Measurements from ENCODE around the gene RALGDS.

RALGDS gene

DNA sequence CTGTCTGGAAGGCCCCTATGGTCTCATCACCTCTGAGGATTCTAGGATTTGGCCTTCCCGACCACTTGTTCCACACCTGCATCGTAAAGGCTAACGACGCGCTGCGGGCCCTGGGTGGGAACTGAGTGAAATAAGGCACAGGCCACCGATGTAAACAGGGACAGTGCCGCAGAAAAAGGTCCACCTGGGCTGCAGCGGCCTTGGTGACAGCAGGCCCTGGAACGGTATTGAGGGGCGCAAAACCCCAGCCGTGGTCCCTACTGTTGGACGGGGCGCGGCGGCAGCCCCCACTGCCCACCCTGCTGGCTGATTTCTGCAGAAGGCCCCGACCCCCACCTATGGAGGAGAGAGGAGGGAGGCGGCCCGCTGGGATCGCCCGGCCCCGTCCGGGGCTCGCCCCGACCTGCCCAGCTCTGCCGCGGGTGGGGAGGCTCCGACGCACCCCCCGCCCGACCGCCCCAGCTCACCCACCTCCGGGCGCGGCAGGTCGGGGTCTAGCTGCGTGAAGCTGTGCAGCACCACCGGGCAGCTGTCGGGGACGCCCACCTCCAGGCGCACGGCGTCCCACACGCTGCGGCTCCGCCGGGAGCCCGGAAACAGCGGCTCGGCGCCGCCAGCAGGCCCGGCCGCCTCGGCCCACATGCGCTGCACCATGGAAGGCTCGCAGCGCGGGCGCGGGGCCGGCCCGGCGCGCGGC, 391 bp downstream of the RALGDS start (continued):
- TF ChIP-seq, protein P1, sequence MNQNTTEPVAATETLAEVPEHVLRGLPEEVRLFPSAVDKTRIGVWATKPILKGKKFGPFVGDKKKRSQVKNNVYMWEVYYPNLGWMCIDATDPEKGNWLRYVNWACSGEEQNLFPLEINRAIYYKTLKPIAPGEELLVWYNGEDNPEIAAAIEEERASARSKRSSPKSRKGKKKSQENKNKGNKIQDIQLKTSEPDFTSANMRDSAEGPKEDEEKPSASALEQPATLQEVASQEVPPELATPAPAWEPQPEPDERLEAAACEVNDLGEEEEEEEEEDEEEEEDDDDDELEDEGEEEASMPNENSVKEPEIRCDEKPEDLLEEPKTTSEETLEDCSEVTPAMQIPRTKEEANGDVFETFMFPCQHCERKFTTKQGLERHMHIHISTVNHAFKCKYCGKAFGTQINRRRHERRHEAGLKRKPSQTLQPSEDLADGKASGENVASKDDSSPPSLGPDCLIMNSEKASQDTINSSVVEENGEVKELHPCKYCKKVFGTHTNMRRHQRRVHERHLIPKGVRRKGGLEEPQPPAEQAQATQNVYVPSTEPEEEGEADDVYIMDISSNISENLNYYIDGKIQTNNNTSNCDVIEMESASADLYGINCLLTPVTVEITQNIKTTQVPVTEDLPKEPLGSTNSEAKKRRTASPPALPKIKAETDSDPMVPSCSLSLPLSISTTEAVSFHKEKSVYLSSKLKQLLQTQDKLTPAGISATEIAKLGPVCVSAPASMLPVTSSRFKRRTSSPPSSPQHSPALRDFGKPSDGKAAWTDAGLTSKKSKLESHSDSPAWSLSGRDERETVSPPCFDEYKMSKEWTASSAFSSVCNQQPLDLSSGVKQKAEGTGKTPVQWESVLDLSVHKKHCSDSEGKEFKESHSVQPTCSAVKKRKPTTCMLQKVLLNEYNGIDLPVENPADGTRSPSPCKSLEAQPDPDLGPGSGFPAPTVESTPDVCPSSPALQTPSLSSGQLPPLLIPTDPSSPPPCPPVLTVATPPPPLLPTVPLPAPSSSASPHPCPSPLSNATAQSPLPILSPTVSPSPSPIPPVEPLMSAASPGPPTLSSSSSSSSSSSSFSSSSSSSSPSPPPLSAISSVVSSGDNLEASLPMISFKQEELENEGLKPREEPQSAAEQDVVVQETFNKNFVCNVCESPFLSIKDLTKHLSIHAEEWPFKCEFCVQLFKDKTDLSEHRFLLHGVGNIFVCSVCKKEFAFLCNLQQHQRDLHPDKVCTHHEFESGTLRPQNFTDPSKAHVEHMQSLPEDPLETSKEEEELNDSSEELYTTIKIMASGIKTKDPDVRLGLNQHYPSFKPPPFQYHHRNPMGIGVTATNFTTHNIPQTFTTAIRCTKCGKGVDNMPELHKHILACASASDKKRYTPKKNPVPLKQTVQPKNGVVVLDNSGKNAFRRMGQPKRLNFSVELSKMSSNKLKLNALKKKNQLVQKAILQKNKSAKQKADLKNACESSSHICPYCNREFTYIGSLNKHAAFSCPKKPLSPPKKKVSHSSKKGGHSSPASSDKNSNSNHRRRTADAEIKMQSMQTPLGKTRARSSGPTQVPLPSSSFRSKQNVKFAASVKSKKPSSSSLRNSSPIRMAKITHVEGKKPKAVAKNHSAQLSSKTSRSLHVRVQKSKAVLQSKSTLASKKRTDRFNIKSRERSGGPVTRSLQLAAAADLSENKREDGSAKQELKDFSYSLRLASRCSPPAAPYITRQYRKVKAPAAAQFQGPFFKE (tag by site-specific recombination; IDR thresholded peaks at IDR 0.05; ENCODE audit: borderline replicate concordance) = no peak
- TF ChIP-seq ZSCAN30 (tag by site-specific recombination; IDR thresholded peaks at IDR 0.05) (0 out of 2 replicates have a peak, but pooled peaks have one; percentile 26), TRIM28 (IDR thresholded peaks at IDR 0.05; ENCODE audit: borderline replicate concordance, low read length) (no peak), ZNF555 (tag by site-specific recombination; conservative IDR thresholded peaks at IDR 0.05) (no peak), KLF1 (tag by site-specific recombination; IDR thresholded peaks at IDR 0.05) (peak; percentile 29), ZNF610 (tag by site-specific recombination; IDR thresholded peaks at IDR 0.05; ENCODE audit: borderline replicate concordance) (no peak), ZNF366 (tag by site-specific recombination; conservative IDR thresholded peaks at IDR 0.05) (no peak), MYNN (tag by site-specific recombination; IDR thresholded peaks at IDR 0.05; ENCODE audit: borderline replicate concordance) (no peak), ZNF37A (tag by site-specific recombination; IDR thresholded peaks at IDR 0.05) (no peak), WT1 (tag by site-specific recombination; IDR thresholded peaks at IDR 0.05) (no peak), ZSCAN23 (tag by site-specific recombination; IDR thresholded peaks at IDR 0.05) (no peak), ZNF24 (tag by site-specific recombination; IDR thresholded peaks at IDR 0.05) (no peak), YY2 (tag by site-specific recombination; IDR thresholded peaks at IDR 0.05) (no peak), FEZF1 (tag by site-specific recombination; IDR thresholded peaks at IDR 0.05) (no peak), ZNF214 (tag by site-specific recombination; IDR thresholded peaks at IDR 0.05; ENCODE audit: borderline replicate concordance) (no peak), ZNF654 (tag by site-specific recombination; IDR thresholded peaks at IDR 0.05; ENCODE audit: low read depth) (no peak), ZNF707 (tag by site-specific recombination; IDR thresholded peaks at IDR 0.05) (no peak), ZNF184 (tag by site-specific recombination; IDR thresholded peaks at IDR 0.05) (no peak), ZNF501 (tag by site-specific recombination; IDR thresholded peaks at IDR 0.05) (no peak), ZNF223 (tag by site-specific recombination; IDR thresholded peaks at IDR 0.05) (0 out of 2 replicates have a peak, but pooled peaks have one; percentile 38), ZNF239 (tag by site-specific recombination; IDR thresholded peaks at IDR 0.05) (no peak), ZEB2 (tag by site-specific recombination; IDR thresholded peaks at IDR 0.05) (no peak), ZNF76 (tag by site-specific recombination; IDR thresholded peaks at IDR 0.05; ENCODE audit: borderline replicate concordance, low read depth) (peak; percentile 52; the same call in 1 of the 2 replicates), YY1 (tag by site-specific recombination; IDR thresholded peaks at IDR 0.05) (no peak)
- TF ChIP-seq, protein P2, sequence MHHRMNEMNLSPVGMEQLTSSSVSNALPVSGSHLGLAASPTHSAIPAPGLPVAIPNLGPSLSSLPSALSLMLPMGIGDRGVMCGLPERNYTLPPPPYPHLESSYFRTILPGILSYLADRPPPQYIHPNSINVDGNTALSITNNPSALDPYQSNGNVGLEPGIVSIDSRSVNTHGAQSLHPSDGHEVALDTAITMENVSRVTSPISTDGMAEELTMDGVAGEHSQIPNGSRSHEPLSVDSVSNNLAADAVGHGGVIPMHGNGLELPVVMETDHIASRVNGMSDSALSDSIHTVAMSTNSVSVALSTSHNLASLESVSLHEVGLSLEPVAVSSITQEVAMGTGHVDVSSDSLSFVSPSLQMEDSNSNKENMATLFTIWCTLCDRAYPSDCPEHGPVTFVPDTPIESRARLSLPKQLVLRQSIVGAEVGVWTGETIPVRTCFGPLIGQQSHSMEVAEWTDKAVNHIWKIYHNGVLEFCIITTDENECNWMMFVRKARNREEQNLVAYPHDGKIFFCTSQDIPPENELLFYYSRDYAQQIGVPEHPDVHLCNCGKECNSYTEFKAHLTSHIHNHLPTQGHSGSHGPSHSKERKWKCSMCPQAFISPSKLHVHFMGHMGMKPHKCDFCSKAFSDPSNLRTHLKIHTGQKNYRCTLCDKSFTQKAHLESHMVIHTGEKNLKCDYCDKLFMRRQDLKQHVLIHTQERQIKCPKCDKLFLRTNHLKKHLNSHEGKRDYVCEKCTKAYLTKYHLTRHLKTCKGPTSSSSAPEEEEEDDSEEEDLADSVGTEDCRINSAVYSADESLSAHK (tag by site-specific recombination; IDR thresholded peaks at IDR 0.05) = no peak
- TF ChIP-seq, protein P3, sequence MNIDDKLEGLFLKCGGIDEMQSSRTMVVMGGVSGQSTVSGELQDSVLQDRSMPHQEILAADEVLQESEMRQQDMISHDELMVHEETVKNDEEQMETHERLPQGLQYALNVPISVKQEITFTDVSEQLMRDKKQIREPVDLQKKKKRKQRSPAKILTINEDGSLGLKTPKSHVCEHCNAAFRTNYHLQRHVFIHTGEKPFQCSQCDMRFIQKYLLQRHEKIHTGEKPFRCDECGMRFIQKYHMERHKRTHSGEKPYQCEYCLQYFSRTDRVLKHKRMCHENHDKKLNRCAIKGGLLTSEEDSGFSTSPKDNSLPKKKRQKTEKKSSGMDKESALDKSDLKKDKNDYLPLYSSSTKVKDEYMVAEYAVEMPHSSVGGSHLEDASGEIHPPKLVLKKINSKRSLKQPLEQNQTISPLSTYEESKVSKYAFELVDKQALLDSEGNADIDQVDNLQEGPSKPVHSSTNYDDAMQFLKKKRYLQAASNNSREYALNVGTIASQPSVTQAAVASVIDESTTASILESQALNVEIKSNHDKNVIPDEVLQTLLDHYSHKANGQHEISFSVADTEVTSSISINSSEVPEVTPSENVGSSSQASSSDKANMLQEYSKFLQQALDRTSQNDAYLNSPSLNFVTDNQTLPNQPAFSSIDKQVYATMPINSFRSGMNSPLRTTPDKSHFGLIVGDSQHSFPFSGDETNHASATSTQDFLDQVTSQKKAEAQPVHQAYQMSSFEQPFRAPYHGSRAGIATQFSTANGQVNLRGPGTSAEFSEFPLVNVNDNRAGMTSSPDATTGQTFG (tag by site-specific recombination; IDR thresholded peaks at IDR 0.05; ENCODE audit: borderline replicate concordance) = no peak
- TF ChIP-seq, protein P4, sequence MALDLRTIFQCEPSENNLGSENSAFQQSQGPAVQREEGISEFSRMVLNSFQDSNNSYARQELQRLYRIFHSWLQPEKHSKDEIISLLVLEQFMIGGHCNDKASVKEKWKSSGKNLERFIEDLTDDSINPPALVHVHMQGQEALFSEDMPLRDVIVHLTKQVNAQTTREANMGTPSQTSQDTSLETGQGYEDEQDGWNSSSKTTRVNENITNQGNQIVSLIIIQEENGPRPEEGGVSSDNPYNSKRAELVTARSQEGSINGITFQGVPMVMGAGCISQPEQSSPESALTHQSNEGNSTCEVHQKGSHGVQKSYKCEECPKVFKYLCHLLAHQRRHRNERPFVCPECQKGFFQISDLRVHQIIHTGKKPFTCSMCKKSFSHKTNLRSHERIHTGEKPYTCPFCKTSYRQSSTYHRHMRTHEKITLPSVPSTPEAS (tag by site-specific recombination; IDR thresholded peaks at IDR 0.05) = no peak
- TF ChIP-seq, protein P5, sequence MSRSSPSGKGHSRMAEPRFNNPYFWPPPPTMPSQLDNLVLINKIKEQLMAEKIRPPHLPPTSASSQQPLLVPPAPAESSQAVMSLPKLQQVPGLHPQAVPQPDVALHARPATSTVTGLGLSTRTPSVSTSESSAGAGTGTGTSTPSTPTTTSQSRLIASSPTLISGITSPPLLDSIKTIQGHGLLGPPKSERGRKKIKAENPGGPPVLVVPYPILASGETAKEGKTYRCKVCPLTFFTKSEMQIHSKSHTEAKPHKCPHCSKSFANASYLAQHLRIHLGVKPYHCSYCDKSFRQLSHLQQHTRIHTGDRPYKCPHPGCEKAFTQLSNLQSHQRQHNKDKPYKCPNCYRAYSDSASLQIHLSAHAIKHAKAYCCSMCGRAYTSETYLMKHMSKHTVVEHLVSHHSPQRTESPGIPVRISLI (tag by site-specific recombination; IDR thresholded peaks at IDR 0.05) = no peak
